Erythroblast (primary cell): Measurements from ENCODE around the gene TMEM250.

ENCODE experiments used
- GATA1 ChIP-seq: IDR thresholded peaks from 2 replicates; pipeline ENCODE4 v1.6.1; 2011; ENCODE audit warnings: low read depth, mild to moderate bottlenecking, control low read depth, low read length, moderate library complexity
- POLR2A ChIP-seq: IDR thresholded peaks from 2 replicates; pipeline ENCODE4 v1.6.1; 2011; ENCODE audit warnings: mild to moderate bottlenecking, low read length

DNA sequence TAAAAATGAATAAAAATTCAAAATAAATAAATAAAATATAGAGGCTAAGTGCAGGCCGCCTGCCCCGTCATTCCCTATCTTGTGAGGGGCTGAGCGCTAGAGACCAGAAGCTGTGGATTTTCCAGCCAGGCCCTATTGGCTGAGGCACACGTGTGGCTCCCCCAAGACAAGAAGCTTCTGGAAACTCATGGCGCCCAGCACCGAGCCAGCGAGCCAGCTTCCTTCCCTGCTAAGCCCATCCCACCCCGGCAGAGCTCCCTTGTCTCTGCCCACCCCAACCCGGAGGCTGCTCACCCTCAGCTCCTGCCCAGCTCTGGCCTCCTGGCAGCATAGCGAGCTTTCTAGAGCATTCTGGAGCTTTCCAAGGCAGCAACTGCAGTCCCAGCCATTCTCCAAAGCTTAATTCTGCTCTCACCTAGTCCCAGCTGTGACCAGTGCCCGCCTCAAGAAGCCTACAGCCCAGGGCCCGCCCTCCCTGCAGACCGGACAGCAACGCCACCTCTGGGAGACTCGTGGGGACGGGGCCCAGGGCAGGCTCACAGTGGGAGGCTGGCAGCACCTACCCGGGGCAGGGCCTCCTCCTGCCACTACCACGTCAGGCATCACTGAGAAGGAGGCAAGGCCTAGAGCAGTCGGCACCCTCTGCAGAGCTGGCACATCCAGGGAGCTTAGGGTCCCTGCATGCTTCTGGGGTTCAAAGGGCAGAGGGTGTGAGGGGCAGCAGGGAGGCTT lies 23.2 kb upstream of the TMEM250 start:
- TF ChIP-seq POLR2A = no peak
- no peak for TF ChIP-seq GATA1
